Measurements from ENCODE around the gene PTGES3. TPM values are rescaled to one million over a fixed set of nuclear protein-coding genes. Genes with fewer than 3 reads are reported as not detected.
"Not testable (repeated sequence)": the region's sequence is repeated elsewhere in the genome, so short reads cannot be mapped to it uniquely, and the experiment has no call there.

The PTGES3 gene
- total RNA-seq, 2 donors from 2014 or later, result 166 to 192 TPM

DNA sequence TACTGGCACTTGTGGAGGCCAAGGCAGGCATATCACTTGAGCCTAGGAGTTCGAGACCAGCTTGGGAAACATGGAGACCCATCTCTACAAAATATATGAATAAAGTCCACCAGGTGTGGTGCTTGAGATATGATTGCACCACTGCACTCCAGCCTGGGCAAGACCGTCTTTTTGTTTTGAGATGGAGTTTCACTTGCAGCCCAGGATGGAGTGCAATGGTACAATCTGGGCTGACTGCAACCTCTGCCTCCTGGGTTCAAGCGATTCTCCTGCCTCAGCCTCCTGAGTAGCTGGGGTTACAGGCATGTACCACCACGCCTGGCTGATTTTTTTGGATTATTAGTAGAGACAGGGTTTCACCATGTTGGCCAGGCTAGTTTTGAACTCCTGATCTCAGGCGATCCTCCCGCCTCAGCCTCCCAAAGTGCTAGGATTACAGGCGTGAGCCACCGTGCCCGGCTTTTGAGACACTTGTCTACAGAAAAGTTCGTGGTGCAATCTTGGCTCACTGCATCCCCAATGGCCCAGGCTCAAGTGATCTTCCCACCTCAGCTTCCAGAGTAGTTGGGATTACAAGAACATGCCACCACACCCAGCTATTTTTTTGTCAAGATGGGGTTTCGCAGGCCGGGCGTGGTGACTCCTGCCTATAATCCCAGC, 26.0 kb downstream of the PTGES3 start:
- DNase-seq (no peak), ATAC-seq (replicated peaks in 1 of 2) (no peak)
- Mint-ChIP-seq H3K27ac (no peak overlapping the region), H3K4me3 (no peak overlapping the region), H3K9me3 (no peaks in the 10 kb centered on the region), H3K4me1 (ENCODE audit: low read depth) (peaks cover 21% of the 10 kb centered on the region), H3K36me3 (ENCODE audit: insufficient read depth in 2 of 2) (peaks cover 2 to 14% of the 10 kb centered on the region in 2 donors), H3K27me3 (ENCODE audit: low read depth) (no peaks in the 10 kb centered on the region)

DNA sequence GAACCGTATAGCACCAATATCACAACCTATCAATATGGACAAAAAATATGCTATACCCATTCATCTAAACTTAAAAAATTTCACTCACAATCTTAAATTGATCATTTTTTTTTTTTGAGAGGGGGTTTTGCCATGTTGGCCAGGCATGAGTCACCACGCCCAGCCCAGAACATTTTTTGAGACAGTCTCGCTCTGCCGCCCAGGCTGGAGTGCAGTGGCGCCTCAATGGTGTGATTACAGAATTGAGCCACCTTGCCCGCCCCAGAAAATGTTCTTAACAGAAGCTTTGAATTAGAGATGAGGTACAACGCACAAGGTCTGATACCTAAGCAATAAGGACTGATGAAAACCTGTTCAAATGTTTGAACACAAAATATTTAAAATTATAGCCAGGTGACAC, 26.5 kb downstream of the PTGES3 start:
- ATAC-seq (replicated peaks in 1 of 2) (no peak), DNase-seq (no peak)
- H3K27ac Mint-ChIP-seq, result no peak overlapping the region
- no peaks in the 10 kb centered on the region for H3K9me3 Mint-ChIP-seq
- no peaks in the 10 kb centered on the region for H3K27me3 Mint-ChIP-seq (ENCODE audit: low read depth)
- H3K4me1 Mint-ChIP-seq (ENCODE audit: low read depth), result peaks cover 21% of the 10 kb centered on the region
- H3K4me3 Mint-ChIP-seq, result no peak overlapping the region
- H3K36me3 Mint-ChIP-seq (ENCODE audit: insufficient read depth in 2 of 2), result peaks cover 2 to 14% of the 10 kb centered on the region in 2 donors

DNA sequence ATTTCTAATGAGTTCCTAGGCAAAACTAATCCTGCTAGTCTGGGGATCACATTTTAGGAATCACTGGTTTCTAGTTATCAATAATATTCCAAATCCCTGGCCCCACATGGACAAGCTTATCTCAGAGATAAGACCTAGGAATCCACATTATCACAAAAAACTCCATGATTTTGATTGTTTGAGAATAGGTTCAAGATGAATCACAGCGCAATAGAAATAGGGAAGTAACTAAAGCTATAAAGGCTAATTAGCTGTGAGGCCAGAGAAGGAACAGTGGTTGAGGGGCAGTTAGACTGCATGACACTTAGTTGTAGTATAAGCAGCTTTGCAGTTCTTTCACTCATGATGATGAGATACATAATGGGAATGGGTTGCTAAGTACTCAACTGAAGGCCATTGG, 29.2 kb downstream of the PTGES3 start:
- H3K36me3 Mint-ChIP-seq (ENCODE audit: insufficient read depth in 2 of 2), result peaks cover 6 to 10% of the 10 kb centered on the region in 2 donors
- H3K9me3 Mint-ChIP-seq, result peaks cover 0 to 3% of the 10 kb centered on the region in 2 donors
- ATAC-seq (replicated peaks in 1 of 2) (no peak), DNase-seq (no peak)
- no peak overlapping the region for H3K27ac Mint-ChIP-seq
- H3K4me3 Mint-ChIP-seq, result no peak overlapping the region
- no peaks in the 10 kb centered on the region for H3K27me3 Mint-ChIP-seq (ENCODE audit: low read depth)
- H3K4me1 Mint-ChIP-seq (ENCODE audit: low read depth), result peaks cover 21% of the 10 kb centered on the region

DNA sequence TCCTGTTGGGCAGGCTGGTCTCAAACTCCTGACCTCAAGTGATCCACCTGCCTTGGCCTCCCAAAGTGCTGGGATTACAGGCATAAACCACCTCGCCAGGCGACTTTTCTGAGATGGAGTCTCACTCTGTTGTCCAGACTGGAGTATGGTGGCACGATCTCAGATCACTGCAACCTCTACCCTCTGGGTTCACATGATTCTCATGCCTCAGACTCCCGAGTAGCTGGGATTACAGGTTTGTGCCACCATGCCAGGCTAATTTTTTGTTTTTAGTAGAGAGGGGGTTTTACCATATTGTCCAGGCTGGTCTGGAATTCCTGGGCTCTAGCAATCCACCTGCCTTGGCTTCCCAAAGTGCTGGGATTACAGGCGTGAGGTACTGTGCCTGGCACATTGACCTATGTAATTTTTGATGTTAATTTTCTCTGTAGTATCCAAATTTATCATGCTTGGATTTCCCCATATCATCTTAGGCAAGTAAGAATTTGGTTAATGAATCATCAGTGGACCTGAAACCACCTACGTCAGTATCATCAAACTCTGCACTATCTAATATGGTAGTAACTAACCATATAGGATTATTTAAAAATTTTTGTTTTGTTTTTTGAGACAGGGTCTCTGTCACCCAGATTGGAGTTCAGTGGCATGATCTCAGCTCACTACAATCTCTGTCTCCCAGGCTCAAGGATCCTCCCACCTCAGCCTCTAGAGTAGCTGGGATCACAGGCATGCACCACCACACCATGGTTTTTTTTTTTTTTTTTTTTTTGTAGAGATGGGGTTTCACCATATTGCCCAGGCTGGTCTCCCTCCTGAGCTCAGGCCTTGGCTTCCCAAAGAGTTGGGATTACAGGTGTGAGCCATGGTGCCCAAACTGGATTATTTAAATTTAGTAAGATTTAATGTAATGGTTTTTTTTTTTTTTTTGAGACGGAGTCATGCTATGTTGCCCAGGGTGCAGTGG, 30.4 kb downstream of the PTGES3 start:
- ATAC-seq (replicated peaks in 1 of 2) (peak; percentile 96 to 97), DNase-seq (peak in 1 of 2 donors; percentile 13)
- Mint-ChIP-seq H3K27ac (peak overlapping the region; percentile 85), H3K36me3 (ENCODE audit: insufficient read depth in 2 of 2) (peaks cover 9 to 13% of the 10 kb centered on the region in 2 donors), H3K27me3 (ENCODE audit: low read depth) (no peaks in the 10 kb centered on the region), H3K9me3 (peaks cover 3% of the 10 kb centered on the region in 2 donors), H3K4me1 (ENCODE audit: low read depth) (peaks cover 21% of the 10 kb centered on the region), H3K4me3 (peak overlapping the region; percentile 54 to 55)

DNA sequence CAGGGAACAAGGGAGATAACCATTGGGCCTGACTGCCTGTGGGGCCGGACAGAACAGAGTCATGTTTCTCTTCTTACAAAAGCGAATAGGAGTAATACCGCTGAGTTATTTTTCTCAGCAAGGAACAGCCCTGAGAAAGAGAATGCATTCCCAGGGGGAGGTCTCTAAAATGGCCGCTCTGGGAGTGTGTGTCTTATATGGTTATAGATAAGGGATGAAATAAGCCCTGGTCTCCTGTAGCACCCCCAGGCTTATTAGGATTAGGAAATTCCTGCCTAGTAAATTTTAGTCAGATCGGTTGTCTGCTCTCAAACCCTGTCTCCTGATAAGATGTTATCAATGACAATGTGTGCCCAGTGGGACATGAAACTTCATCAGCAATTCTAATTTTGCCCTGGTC, 34.3 kb downstream of the PTGES3 start:
- not testable (repeated sequence) for H3K27ac Mint-ChIP-seq; H3K9me3 Mint-ChIP-seq; H3K4me3 Mint-ChIP-seq; ATAC-seq (replicated peaks in 1 of 2); H3K27me3 Mint-ChIP-seq (ENCODE audit: low read depth)
- DNase-seq, result peak in 1 of 2 donors; percentile 28
- peaks cover 17% of the 10 kb centered on the region for H3K4me1 Mint-ChIP-seq (ENCODE audit: low read depth)
- H3K36me3 Mint-ChIP-seq (ENCODE audit: insufficient read depth in 2 of 2), result peaks cover 9 to 13% of the 10 kb centered on the region in 2 donors

DNA sequence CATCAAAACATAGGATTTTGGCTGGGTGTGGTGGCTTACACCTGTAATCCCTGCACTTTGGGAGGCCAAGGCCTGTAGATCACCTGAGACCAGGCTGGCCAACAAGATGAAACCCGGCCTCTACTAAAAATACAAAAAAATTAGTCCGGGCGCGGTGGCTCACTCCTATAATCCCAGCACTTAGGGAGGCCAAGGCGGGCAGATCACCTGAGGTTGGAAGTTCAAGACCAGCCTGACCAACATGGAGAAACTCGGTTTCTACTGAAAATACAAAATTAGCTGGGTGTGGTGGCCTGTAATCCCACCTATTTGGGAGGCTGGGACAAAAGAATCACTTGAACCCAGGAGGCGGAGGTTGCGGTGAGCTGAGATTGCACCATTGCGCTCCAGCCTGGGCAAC, 40.1 kb downstream of the PTGES3 start:
- H3K27me3 Mint-ChIP-seq (ENCODE audit: low read depth); DNase-seq; H3K9me3 Mint-ChIP-seq; H3K4me3 Mint-ChIP-seq; ATAC-seq (replicated peaks in 1 of 2); H3K27ac Mint-ChIP-seq: not testable (repeated sequence)
- Mint-ChIP-seq H3K36me3 (ENCODE audit: insufficient read depth in 2 of 2) (peaks cover 16 to 18% of the 10 kb centered on the region in 2 donors), H3K4me1 (ENCODE audit: low read depth) (peaks cover 28% of the 10 kb centered on the region)

DNA sequence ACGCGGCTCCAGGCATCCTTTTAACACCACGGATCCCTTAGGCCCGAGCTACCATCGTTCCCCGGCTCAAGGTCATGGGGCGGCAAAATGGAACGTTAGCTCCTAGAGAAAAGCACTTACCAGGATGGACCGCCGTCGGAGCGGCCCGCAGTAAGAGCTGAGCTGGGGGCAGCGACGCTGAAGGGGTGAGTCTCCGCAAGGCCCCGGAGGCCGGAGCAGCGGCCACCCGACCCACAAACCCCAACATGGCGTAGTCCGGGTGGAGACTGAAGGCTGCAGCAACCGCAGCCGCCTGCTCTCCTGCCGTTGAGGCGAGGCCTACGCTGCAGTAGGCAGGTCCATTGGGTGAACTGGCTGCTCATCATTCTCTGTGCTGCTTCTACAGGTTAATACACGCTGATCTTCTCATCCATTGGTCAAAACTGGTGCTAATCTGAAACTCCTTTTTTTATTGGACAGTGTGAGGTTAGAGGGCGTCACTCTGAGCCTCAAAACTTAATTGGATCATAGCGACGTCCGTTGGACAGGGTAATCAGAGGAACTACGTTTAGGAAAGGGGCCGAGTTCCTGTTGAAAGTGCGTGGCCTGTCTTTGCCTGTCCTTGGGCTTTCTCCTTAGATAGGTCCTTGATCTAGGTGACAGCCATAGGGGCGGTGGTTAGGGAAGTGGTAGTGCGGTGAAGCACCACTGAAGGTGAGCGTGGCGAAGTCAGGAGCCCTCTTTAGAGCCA, 42.2 kb downstream of the PTGES3 start, which contains the start of gene ATP5F1B:
TSS of gene ATP5F1B (minus strand) at position 268 of the 730 bp plus-strand sequence. CDS start at position 247, 21 bp downstream.
- Mint-ChIP-seq H3K4me1 (ENCODE audit: low read depth) (peaks cover 44% of the 10 kb centered on the region), H3K9me3 (no peaks in the 10 kb centered on the region), H3K27me3 (ENCODE audit: low read depth) (no peaks in the 10 kb centered on the region), H3K27ac (peak within 1 kb of the TSS; percentile 88), H3K36me3 (ENCODE audit: insufficient read depth in 2 of 2) (peaks cover 21 to 30% of the 10 kb centered on the region in 2 donors), H3K4me3 (peak within 1 kb of the TSS; percentile 88 to 97)
- peak; percentile 98 to 99 for ATAC-seq (replicated peaks in 1 of 2)
- peak; percentile 91 to 96 for DNase-seq

DNA sequence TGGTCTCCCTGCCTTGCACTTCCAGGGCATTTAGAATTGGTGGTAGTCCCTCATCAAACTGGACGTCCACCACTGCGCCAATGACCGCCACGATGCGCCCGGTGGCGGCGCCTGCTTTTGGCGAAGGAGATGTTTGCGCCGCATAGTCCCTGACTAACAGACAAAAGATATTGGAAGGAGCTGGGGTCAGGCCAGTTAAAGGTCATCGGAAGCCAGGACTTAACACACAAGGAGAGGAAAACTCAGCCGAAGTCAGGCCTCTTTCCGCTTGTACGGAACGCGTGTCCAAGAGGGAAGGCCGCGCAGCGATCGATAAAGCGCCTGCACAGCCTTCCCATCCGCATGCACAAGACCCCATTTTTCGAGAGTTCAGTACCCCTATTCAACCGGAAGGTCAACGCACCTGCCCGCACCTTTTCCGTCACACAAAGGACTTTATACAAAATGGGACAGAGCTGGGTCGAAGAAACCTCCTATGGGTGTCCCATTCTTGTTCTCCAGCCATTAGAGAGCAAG, 42.8 kb downstream of the PTGES3 start:
- DNase-seq (peak in 1 of 2 donors; percentile 12), ATAC-seq (replicated peaks in 1 of 2) (no peak)
- Mint-ChIP-seq H3K9me3 (no peaks in the 10 kb centered on the region), H3K4me1 (ENCODE audit: low read depth) (peaks cover 49% of the 10 kb centered on the region), H3K27me3 (ENCODE audit: low read depth) (no peaks in the 10 kb centered on the region), H3K27ac (peak overlapping the region; percentile 88), H3K36me3 (ENCODE audit: insufficient read depth in 2 of 2) (peaks cover 21 to 34% of the 10 kb centered on the region in 2 donors), H3K4me3 (peak overlapping the region; percentile 88 to 97)

DNA sequence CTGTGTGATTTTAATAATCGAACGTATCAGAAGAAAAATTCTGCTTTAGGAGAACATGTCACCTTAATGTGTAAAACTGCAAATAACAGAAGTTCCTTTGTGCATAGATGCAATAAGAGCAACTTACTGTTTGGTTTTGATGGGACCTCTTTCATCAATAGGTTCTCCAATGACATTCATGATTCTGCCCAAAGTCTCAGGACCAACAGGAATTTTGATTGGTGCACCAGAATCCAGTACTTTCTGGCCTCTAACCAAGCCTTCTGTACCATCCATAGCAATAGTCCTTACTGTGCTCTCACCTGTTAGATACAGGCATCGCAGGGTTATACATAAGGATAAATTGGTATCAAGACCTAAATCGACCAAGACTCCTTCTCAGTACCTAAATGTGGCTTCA, 43.4 kb downstream of the PTGES3 start:
- DNase-seq (no peak), ATAC-seq (replicated peaks in 1 of 2) (no peak)
- H3K36me3 Mint-ChIP-seq (ENCODE audit: insufficient read depth in 2 of 2), result peaks cover 25 to 36% of the 10 kb centered on the region in 2 donors
- H3K27ac Mint-ChIP-seq, result peak overlapping the region; percentile 88
- H3K27me3 Mint-ChIP-seq (ENCODE audit: low read depth), result no peaks in the 10 kb centered on the region
- H3K4me1 Mint-ChIP-seq (ENCODE audit: low read depth), result peaks cover 53% of the 10 kb centered on the region
- H3K4me3 Mint-ChIP-seq, result peak overlapping the region; percentile 88 to 97
- no peaks in the 10 kb centered on the region for H3K9me3 Mint-ChIP-seq

DNA sequence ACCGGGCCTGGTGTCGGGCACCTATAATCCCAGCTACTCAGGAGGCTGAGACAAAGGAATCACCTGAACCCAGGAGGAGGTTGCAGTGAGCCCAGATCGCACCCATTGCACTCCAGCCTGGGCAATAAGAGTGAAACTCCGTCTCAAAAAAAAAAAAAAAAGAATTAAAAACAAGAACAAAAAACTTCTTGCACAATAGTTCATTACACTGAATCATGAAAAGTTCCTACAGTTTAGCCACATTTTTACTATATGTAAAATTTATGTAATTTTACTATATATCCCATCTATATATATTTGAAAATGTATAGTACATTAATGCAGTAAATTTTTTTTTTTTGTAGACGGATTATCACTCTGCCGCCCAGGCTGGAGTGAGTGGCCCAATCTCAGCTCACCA, 46.9 kb downstream of the PTGES3 start:
- Mint-ChIP-seq H3K27ac (no peak overlapping the region), H3K4me3 (no peak overlapping the region), H3K9me3 (no peaks in the 10 kb centered on the region), H3K36me3 (ENCODE audit: insufficient read depth in 2 of 2) (peaks cover 26 to 52% of the 10 kb centered on the region in 2 donors), H3K4me1 (ENCODE audit: low read depth) (peaks cover 72% of the 10 kb centered on the region), H3K27me3 (ENCODE audit: low read depth) (no peaks in the 10 kb centered on the region)
- DNase-seq, result no peak
- ATAC-seq (replicated peaks in 1 of 2), result no peak

DNA sequence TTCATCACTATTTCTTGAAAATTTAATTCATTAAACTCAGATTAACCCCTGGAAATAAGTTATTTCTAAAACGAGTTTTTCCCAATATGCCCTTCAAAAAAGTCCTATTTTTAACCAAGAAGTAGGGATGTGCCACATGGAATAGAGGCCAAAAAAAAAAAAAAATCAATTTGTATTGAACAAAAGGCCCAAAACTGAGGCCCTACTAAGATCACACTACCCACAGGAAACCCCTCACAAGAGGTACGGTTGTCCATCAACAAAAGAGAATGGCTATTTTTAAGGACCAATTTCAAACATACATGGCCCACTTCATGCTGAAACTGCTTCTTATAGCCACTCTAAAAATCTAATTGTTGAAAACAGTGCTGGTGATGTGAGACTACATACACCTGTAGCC, 50.5 kb downstream of the PTGES3 start:
- Mint-ChIP-seq H3K4me3 (peak overlapping the region in 1 of 2 donors; percentile 90), H3K9me3 (no peaks in the 10 kb centered on the region), H3K36me3 (ENCODE audit: insufficient read depth in 2 of 2) (peaks cover 11 to 37% of the 10 kb centered on the region in 2 donors), H3K27me3 (ENCODE audit: low read depth) (no peaks in the 10 kb centered on the region), H3K27ac (peak overlapping the region; percentile 88), H3K4me1 (ENCODE audit: low read depth) (peaks cover 76% of the 10 kb centered on the region)
- ATAC-seq (replicated peaks in 1 of 2) (no peak), DNase-seq (no peak)

DNA sequence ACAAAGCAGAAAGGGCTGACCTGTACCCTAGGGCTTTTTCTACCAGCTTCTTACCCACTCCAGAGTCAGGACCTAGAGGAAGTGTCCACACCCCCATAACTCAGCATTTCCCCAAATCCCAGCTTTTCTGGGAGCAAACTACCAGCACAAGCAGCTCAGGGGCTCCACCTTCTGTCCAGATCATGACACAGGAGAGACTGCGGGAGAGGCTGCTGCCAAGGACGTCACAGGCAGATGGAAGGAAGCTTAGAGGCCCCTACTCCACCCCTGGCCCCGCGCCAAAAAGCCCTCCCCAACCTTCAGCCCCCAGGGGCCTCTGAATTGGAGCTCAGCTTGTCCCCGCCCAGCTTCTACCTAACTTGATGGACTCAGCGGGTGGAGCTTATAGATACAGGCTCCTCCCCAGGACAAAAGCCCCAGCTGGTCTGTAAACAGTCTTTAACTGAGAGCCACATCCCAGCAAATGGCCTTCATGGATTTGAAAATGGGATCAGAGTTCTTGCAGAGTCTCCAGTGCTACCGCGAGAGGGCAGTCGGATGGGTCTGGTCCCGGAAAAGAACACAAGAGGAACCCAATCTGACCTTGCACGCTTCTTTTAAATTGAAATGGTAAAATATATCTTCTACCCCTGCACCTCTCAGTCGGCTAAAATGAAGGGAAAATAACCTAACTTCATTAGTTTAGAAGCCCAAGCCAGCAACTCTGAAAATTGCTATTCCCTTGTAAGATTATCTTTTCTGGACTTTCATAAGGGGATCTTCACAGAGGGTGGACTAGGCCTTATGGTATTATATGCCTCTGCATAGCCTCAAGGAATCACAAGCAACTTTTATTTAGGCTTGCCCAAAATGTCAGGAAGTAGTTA, 51.2 kb downstream of the PTGES3 start:
- ATAC-seq (replicated peaks in 1 of 2) (peak; percentile 72 to 75), DNase-seq (peak; percentile 97 to 98)
- Mint-ChIP-seq H3K27ac (peak overlapping the region; percentile 88), H3K36me3 (ENCODE audit: insufficient read depth in 2 of 2) (peaks cover 7 to 31% of the 10 kb centered on the region in 2 donors), H3K27me3 (ENCODE audit: low read depth) (no peaks in the 10 kb centered on the region), H3K4me3 (peak overlapping the region; percentile 90 to 100), H3K4me1 (ENCODE audit: low read depth) (peaks cover 76% of the 10 kb centered on the region), H3K9me3 (no peaks in the 10 kb centered on the region)
